Measurements from ENCODE around the gene PAPOLB.
"Not testable (repeated sequence)": the region's sequence is repeated elsewhere in the genome, so short reads cannot be mapped to it uniquely, and the experiment has no call there.

Gene PAPOLB

DNA sequence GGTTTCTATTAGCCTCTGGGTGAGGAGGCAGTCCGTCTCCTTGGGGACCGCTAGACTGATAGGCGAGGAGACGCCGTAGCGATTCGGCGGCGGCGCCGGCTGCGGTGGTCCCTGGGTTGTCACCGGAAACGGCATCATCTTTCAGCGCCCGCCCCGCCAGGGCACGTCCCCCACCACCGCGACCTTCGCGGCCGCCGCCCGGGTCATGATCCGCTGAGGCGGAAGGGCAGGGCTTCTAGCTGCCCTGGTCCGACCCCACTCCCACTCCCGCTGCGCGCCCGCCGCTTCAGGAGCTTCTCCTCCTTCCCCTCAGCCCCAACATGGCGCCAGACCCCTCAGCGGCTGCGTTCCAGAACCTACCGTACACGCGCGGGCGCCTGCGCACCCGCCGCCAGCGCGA lies at the start of gene PAPOLB:
TSS of gene PAPOLB (minus strand) at position 358 of the 400 bp plus-strand sequence. CDS start at position 138, 220 bp downstream.
- FAIRE-seq, result no peak

DNA sequence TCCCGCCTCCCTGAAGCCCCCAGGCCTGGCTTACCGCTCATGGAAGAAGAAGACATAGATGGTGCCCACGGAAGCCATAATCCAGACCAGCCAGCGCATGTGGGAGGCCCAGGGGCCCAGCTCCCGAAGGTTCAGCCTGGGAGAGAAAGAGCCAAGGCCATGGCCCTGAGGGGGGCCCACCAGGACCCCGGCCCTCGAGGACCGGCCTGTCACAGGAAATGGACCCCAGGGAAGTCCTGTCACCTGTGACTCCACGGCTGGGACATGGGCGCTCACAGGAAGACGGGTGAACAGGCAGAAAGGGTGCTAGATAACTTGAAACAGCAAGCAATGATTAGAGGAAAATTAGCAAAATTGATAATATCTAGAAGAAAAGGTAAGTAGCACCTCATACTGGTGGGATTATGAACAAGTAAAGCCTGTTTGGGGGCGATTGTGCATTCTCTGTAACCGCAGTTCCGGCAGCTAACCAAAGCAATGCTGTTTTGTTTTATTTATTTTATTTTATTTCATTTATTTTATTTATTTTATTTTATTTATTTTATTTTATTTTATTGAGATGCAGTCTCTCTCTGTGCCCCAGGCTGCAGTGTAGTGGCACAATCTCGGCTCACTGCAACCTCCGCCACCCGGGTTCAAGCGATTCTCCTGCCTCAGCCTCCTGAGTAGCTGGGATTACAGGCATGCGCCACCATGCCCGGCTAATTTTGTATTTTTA lies 49.4 kb upstream of the PAPOLB start:
- no peak for FAIRE-seq

GRCh38 chr7:4906682-4907081 lies 44.9 kb upstream of the PAPOLB start:
- FAIRE-seq, result no peak

- FAIRE-seq, result no peak
Measured at GRCh38 chr7:4905171-4905570, 43.3 kb upstream of the PAPOLB start.

DNA sequence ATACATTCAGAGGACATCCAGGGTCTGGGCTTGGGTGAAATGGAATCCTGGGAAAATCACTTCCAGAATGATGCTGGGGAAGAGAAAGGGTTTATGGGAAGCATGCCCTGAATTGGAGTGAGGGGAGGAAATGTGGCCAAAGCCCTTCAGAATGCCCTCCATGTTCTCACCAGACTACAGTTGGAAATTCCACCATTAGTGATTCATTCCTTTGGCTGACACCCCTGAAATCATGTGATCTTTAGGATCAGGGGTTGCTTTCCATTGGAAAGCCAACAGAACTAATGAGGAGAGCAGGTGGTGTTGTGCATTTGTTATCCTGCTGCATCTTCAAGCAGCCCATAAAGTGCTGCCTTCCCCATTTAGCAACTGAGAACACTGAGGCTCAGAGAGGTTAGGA lies 42.5 kb upstream of the PAPOLB start:
- FAIRE-seq, result no peak

DNA sequence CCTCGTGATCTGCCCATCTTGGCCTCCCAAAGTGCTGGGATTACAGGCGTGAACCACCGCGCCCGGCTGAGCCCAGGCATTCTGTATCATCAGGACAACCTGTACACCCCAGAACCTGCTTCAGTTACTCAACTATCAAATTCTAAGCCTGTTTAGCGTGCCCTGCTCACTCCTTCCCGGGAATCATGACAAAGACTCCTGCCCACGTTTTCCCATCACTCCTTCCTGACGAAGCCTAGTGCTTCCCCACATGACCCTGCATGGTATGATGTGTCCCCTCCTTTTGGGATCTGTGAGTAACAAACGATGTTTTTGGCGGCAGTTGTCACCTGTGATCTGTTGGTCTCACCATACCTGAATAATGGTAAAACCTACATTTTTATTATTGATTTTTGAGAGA lies 33.9 kb upstream of the PAPOLB start:
- no peak for FAIRE-seq

GRCh38 chr7:4894482-4894881 lies 32.7 kb upstream of the PAPOLB start:
- no peak for FAIRE-seq

- FAIRE-seq, result no peak
Measured at GRCh38 chr7:4893929-4894475, 32.2 kb upstream of the PAPOLB start.

- FAIRE-seq, result not testable (repeated sequence)
Measured at GRCh38 chr7:4893188-4893587, 31.4 kb upstream of the PAPOLB start.

- not testable (repeated sequence) for FAIRE-seq
Measured at GRCh38 chr7:4891522-4891921, 29.7 kb upstream of the PAPOLB start.

DNA sequence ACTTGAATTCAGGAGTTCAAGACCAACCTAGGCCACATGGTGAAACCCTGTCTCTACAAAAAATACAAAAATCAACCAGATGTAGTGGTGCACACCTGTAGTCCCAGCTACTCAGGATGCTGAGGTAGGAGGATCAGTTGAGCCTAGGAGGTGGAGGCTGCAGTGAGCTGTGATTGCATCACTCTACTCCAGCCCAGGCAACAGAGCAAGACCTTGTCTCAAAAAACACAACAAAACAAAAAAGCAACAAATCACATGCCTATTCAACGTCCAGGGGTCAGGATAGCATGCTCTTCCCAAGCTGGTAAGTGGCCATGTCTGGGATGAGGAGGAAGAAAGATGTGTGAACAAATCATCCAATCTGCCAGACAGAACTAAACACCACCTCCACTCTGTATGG lies 27.9 kb upstream of the PAPOLB start:
- FAIRE-seq, result no peak

DNA sequence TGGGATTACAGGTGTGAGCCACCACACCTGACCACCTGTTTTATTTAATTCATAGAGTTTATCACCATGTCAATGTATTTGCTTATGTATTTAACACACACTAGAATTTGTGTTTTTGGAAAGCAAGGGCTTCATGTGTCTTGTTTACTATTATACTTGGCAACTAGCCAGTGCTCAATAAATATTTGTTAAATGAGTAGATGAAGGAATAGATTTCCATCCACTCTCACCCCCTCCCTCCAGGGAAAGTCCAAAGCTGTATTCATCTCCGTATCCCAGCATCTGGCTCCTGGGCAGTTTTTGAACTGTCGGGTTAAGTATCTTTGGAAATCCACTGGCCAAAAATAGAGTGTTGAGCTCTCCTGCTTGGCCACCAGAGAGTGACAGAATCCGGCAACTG lies 26.3 kb upstream of the PAPOLB start:
- no peak for FAIRE-seq

GRCh38 chr7:4886671-4887070 lies 24.8 kb upstream of the PAPOLB start:
- FAIRE-seq, result no peak

DNA sequence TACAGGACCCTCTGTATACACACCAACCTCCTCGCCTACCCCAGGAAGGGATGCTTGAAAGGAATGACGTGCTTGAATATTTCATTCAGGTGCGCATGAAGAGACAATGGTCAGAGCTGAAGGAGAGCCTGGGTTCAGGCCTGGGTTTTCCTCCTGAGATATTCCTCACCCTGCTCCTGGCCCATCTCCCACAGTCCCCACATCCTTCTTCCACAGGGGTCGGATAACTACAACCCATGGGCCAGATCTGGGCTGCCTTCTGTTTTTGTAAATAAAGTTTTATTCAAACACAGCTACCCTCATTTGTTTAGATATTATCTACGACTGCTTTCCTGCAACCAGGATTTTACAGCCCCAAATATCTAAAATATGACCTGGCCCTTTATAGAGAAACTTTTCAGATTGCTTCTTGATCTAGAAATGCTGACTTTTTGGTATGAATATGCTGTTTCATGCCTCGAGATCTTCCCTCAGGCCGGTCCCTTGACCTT lies 23.5 kb upstream of the PAPOLB start:
- no peak for FAIRE-seq

- no peak for FAIRE-seq
Measured at GRCh38 chr7:4884164-4884563, 22.3 kb upstream of the PAPOLB start.

GRCh38 chr7:4883372-4884144 lies 21.7 kb upstream of the PAPOLB start, which contains the start of gene RADIL:
RADIL (minus strand) TSS chr7:4883716; CDS start chr7:4878139, 5,577 bp downstream.
- FAIRE-seq, result no peak

DNA sequence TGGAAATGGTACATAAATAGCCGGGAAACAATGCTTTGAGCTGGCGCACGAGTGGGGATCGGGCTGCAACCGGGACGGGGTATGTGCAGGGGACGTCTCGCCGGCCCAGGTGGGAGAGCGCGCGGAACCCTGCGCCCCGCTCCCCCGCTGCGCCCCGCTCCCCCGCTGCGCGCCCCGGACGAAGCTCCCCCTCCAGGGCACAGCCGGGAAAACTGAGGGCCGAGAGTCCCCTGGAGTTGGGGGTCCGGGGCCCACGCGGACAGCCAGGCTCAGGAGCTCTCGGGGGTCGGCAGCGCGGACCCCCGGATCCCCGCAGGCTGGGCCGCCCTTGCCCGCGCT lies 21.2 kb upstream of the PAPOLB start:
- no peak for FAIRE-seq

DNA sequence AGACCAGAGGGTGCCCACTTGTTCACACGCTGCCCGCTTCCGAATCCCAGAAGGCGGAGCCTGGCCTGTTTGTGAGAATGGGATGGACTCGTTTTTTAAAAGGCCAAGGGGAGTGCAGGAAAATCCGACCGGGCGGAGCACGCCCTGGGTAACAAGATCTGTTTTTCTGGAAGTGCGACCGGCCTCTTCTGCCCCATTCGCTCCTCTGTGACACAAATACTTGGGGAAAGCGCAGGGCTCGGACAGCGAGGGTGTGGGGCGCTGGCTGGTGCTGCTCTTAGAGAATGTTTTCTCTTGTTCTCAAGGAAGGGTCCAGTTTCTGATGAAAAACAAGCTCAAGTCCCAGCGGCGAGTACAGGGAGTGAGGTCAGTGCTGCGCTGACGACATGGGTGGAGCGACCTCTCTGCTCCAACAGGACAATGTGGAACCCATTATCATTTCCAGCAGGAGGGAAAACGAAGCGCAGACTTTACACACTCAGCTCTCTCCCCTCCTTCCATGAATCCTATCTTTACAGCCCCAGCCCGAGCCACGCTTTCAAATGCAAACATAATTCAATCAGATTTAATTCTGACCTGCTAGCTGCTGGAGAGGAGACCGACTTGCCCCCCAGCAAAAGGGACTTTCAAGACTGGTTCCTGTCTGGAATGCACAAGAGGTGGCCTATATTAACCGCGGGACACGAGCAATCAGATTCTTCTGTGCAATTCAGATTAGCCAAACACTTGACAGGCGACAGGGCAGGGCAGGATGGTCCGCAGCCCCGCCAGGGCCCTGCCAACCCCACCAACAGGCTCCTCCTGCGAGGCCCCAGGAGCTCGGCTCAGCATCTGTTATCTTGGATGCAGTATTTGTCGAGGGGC lies 20.6 kb upstream of the PAPOLB start:
- no peak for FAIRE-seq

DNA sequence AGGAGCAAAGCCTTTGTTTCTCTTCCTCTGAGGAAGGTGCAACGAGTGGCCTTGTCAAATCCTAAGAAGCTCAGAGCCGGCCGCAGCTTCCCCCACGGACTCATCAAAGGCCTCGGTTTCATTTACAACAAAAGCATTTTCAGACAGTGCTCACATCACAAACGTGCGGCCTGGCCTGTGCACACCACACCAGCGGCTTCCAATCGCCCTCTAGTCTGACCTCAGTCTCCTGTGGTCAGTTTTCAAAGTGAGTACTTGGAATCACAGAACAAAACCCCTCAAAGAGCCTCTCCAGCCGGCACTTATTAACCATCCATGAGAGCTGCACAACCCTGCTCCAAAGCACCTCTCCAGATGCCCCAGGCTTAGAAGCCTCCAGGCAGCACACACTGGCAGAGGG lies 18.4 kb upstream of the PAPOLB start:
- no peak for FAIRE-seq

- FAIRE-seq, result no peak
Measured at GRCh38 chr7:4879396-4880081, 17.7 kb upstream of the PAPOLB start.

- no peak for FAIRE-seq
Measured at GRCh38 chr7:4878336-4879335, 16.8 kb upstream of the PAPOLB start.

All from endometrium (tissue), 2 donors.